ENCODE measurements around the gene SAMD4B.

Gene SAMD4B

DNA sequence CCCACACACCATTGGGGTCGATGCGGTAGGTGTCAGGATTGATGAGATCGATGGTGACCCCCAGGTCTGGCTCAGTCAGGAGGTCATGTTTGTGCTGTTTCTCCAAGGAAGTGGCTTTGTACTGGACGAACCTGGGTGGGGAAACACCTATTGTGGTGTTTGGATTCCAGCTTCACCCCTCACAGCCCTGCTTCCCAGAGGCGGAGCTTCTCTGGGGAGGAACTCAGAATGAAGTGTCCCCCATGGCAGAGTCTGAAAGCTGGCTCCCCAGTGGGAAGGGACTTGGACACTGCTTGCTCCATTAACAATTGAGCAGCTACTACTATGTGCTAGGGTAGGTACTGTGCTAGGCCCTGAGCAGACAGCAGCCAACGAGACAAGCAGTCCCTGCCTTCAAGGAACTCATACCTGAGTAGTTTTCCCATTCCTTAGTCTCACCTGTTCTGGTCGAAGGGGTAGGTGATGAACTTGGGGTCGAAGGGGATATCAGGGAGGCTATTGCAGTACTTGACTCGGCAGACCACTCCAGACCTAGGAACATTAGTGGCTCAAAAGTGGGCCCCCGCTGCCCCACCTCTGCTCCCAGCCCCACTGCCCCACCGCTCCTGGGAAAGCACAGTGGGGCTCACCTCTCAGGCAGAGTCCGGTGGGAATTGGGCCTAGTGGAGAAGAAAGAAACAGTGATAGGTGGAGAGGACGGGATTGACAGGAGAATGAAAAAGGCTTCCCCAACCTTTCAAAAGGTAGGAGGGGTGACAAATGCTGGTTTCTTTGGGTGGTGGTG, 47.6 kb downstream of the SAMD4B start:
- no CpG with 5 or more reads among the region's 13 CpGs for WGBS, 2 donors (ENCODE audit: extremely low coverage in 2 of 2, insufficient read length in 2 of 2, insufficient replicate concordance in 1 of 2)
- H4K8ac ChIP-seq (ENCODE audit: low read depth, low read length), result no peak overlapping the region
- H3K9ac ChIP-seq (ENCODE audit: low read depth, low read length, poor library complexity), result peak overlapping the region; percentile 9
- H3K36me3 ChIP-seq (replicated peaks in 1 of 2; ENCODE audit: control insufficient read depth in 2 of 2, insufficient read depth in 2 of 2, low read length in 2 of 2), result peaks cover 45 to 66% of the 10 kb centered on the region in 2 donors
- peaks cover 5 to 11% of the 10 kb centered on the region in 2 donors for H3K4me1 ChIP-seq (ENCODE audit: control insufficient read depth in 2 of 2, insufficient read depth in 1 of 2, low read depth in 1 of 2, low read length in 2 of 2)
- H3K4me3 ChIP-seq (ENCODE audit: low read length in 2 of 2), result peak overlapping the region; percentile 68 to 95
- H3K79me1 ChIP-seq (ENCODE audit: low read depth, low read length), result peaks cover 11% of the 10 kb centered on the region
- H2BK12ac ChIP-seq (ENCODE audit: low read length), result no peak overlapping the region
- H2BK120ac ChIP-seq (ENCODE audit: low read depth, low read length), result no peak overlapping the region
- no peak overlapping the region for H2BK5ac ChIP-seq (ENCODE audit: low read length)
- no peak overlapping the region for H3K23ac ChIP-seq (ENCODE audit: low read depth, low read length, poor library complexity)
- H3K4me2 ChIP-seq (ENCODE audit: insufficient read depth, low read length, poor library complexity, severe bottlenecking), result peak overlapping the region; percentile 90
- DNase-seq (ENCODE audit: low spot score), result no peak
- peak overlapping the region; percentile 99 for H3K27ac ChIP-seq (replicated peaks; ENCODE audit: low read length)
- H2AFZ ChIP-seq (ENCODE audit: low read length), result peak overlapping the region; percentile 87
- H3K18ac ChIP-seq (ENCODE audit: low read length), result no peak overlapping the region
- no peak overlapping the region for H2BK15ac ChIP-seq (ENCODE audit: low read length)
- H2AK5ac ChIP-seq (ENCODE audit: low read depth, low read length), result peak overlapping the region; percentile 14
- no peak overlapping the region for H3K14ac ChIP-seq (ENCODE audit: low read length)
- no peaks in the 10 kb centered on the region for H3K9me3 ChIP-seq (replicated peaks in 1 of 2; ENCODE audit: control insufficient read depth in 2 of 2, insufficient read depth in 1 of 2, low read depth in 1 of 2, low read length in 2 of 2)
- no peak overlapping the region for H4K91ac ChIP-seq (ENCODE audit: low read depth, low read length, poor library complexity)
- no peaks in the 10 kb centered on the region for H3K27me3 ChIP-seq (ENCODE audit: control insufficient read depth in 3 of 3, insufficient read depth in 3 of 3, low read depth in 1 of 3, low read length in 3 of 3)
- H3K4ac ChIP-seq (ENCODE audit: low read length), result no peak overlapping the region

DNA sequence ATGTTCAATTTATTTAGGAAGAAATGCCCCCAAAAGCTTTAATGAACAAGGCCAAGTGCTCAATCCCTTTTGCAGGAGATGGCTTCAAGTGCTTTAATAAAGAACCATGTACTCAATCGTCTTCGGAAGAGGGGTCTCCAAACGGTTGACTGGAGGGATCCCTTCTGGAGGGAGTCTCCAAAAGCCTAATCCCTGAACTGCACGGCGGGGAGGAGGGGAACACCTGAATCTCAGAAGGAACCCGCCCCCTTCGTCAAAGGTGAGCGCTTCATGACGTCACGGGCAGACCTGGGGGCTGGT, 48.2 kb downstream of the SAMD4B start:
- peak overlapping the region; percentile 42 for H2AK5ac ChIP-seq (ENCODE audit: low read depth, low read length)
- H3K4me2 ChIP-seq (ENCODE audit: insufficient read depth, low read length, poor library complexity, severe bottlenecking), result peak overlapping the region; percentile 90
- peaks cover 5 to 11% of the 10 kb centered on the region in 2 donors for H3K4me1 ChIP-seq (ENCODE audit: control insufficient read depth in 2 of 2, insufficient read depth in 1 of 2, low read depth in 1 of 2, low read length in 2 of 2)
- peak overlapping the region; percentile 98 for H3K9ac ChIP-seq (ENCODE audit: low read depth, low read length, poor library complexity)
- peak overlapping the region; percentile 92 for H3K14ac ChIP-seq (ENCODE audit: low read length)
- peaks cover 11% of the 10 kb centered on the region for H3K79me1 ChIP-seq (ENCODE audit: low read depth, low read length)
- H3K27me3 ChIP-seq (ENCODE audit: control insufficient read depth in 3 of 3, insufficient read depth in 3 of 3, low read depth in 1 of 3, low read length in 3 of 3), result no peaks in the 10 kb centered on the region
- no peak overlapping the region for H4K8ac ChIP-seq (ENCODE audit: low read depth, low read length)
- H3K4me3 ChIP-seq (ENCODE audit: low read length in 2 of 2), result peak overlapping the region; percentile 68 to 95
- no peak overlapping the region for H2BK12ac ChIP-seq (ENCODE audit: low read length)
- no peak overlapping the region for H2BK120ac ChIP-seq (ENCODE audit: low read depth, low read length)
- peak overlapping the region; percentile 99 for H3K27ac ChIP-seq (replicated peaks; ENCODE audit: low read length)
- H3K36me3 ChIP-seq (replicated peaks in 1 of 2; ENCODE audit: control insufficient read depth in 2 of 2, insufficient read depth in 2 of 2, low read length in 2 of 2), result peaks cover 42 to 66% of the 10 kb centered on the region in 2 donors
- H2AFZ ChIP-seq (ENCODE audit: low read length), result peak overlapping the region; percentile 87
- peak overlapping the region; percentile 53 for H3K4ac ChIP-seq (ENCODE audit: low read length)
- peak overlapping the region; percentile 87 for H3K23ac ChIP-seq (ENCODE audit: low read depth, low read length, poor library complexity)
- peak overlapping the region; percentile 95 for H2BK5ac ChIP-seq (ENCODE audit: low read length)
- no CpG with 5 or more reads among the region's 10 CpGs for WGBS, 2 donors (ENCODE audit: extremely low coverage in 2 of 2, insufficient read length in 2 of 2, insufficient replicate concordance in 1 of 2)
- H4K91ac ChIP-seq (ENCODE audit: low read depth, low read length, poor library complexity), result no peak overlapping the region
- peak overlapping the region; percentile 96 for H3K18ac ChIP-seq (ENCODE audit: low read length)
- no peak for DNase-seq (ENCODE audit: low spot score)
- H2BK15ac ChIP-seq (ENCODE audit: low read length), result no peak overlapping the region
- H3K9me3 ChIP-seq (replicated peaks in 1 of 2; ENCODE audit: control insufficient read depth in 2 of 2, insufficient read depth in 1 of 2, low read depth in 1 of 2, low read length in 2 of 2), result no peaks in the 10 kb centered on the region

- Histone ChIP-seq H3K4me3 (ENCODE audit: low read length in 2 of 2) (peak within 1 kb of the TSS; percentile 68 to 96), H3K27ac (replicated peaks; ENCODE audit: low read length) (peak within 1 kb of the TSS; percentile 99), H2BK5ac (ENCODE audit: low read length) (peak within 1 kb of the TSS; percentile 95), H2BK12ac (ENCODE audit: low read length) (peak within 1 kb of the TSS; percentile 68), H3K27me3 (ENCODE audit: control insufficient read depth in 3 of 3, insufficient read depth in 3 of 3, low read depth in 1 of 3, low read length in 3 of 3) (no peaks in the 10 kb centered on the region), H3K4ac (ENCODE audit: low read length) (peak within 1 kb of the TSS; percentile 53), H4K91ac (ENCODE audit: low read depth, low read length, poor library complexity) (no peak within 1 kb of the TSS), H3K4me2 (ENCODE audit: insufficient read depth, low read length, poor library complexity, severe bottlenecking) (peak within 1 kb of the TSS; percentile 90), H3K23ac (ENCODE audit: low read depth, low read length, poor library complexity) (peak within 1 kb of the TSS; percentile 87), H2AK5ac (ENCODE audit: low read depth, low read length) (peak within 1 kb of the TSS; percentile 42), H2BK120ac (ENCODE audit: low read depth, low read length) (peak within 1 kb of the TSS; percentile 14), H3K79me1 (ENCODE audit: low read depth, low read length) (peaks cover 12% of the 10 kb centered on the region), H3K9me3 (replicated peaks in 1 of 2; ENCODE audit: control insufficient read depth in 2 of 2, insufficient read depth in 1 of 2, low read depth in 1 of 2, low read length in 2 of 2) (no peaks in the 10 kb centered on the region), H2AFZ (ENCODE audit: low read length) (peak within 1 kb of the TSS; percentile 87), H3K4me1 (ENCODE audit: control insufficient read depth in 2 of 2, insufficient read depth in 1 of 2, low read depth in 1 of 2, low read length in 2 of 2) (peaks cover 5 to 11% of the 10 kb centered on the region in 2 donors), H3K18ac (ENCODE audit: low read length) (peak within 1 kb of the TSS; percentile 98), H3K9ac (ENCODE audit: low read depth, low read length, poor library complexity) (peak within 1 kb of the TSS; percentile 99), H3K36me3 (replicated peaks in 1 of 2; ENCODE audit: control insufficient read depth in 2 of 2, insufficient read depth in 2 of 2, low read length in 2 of 2) (peaks cover 40 to 62% of the 10 kb centered on the region in 2 donors), H2BK15ac (ENCODE audit: low read length) (no peak within 1 kb of the TSS), H4K8ac (ENCODE audit: low read depth, low read length) (no peak within 1 kb of the TSS), H3K14ac (ENCODE audit: low read length) (peak within 1 kb of the TSS; percentile 92)
- WGBS, 2 donors (ENCODE audit: extremely low coverage in 2 of 2, insufficient read length in 2 of 2, insufficient replicate concordance in 1 of 2), result no CpG with 5 or more reads among the region's 60 CpGs
- DNase-seq (ENCODE audit: low spot score), result peak; percentile 99
These were observed 48.7 kb downstream of the SAMD4B start, which contains the start of the genes MED29 and PAF1 for GRCh38 chr19:39390751-39391437. Gene MED29, plus strand, starts transcription at chr19:39391378. Its CDS starts 45 bp downstream, at chr19:39391423. Gene PAF1, minus strand, starts transcription at chr19:39391106. Its CDS starts 242 bp downstream, at chr19:39390864.

Measured in neuronal stem cell (in vitro differentiated cells).